HG02970 (cell line): ENCODE measurements around the gene SRSF8.
A peak's percentile ranks its signal among the peaks of the same experiment; 100 is the strongest.
"Not testable (repeated sequence)": the region's sequence is repeated elsewhere in the genome, so short reads cannot be mapped to it uniquely, and the experiment has no call there.

Experiments used
- ATAC-seq: cut with Tn5 transposase; IDR thresholded peaks from one replicate; pipeline ENCODE4 v1.9.1; 2021; ENCODE audit warnings: mild to moderate bottlenecking, moderate library complexity, moderate number of reproducible peaks; ENCODE audit not compliant: unreplicated experiment, low FRiP score

SRSF8 gene

DNA sequence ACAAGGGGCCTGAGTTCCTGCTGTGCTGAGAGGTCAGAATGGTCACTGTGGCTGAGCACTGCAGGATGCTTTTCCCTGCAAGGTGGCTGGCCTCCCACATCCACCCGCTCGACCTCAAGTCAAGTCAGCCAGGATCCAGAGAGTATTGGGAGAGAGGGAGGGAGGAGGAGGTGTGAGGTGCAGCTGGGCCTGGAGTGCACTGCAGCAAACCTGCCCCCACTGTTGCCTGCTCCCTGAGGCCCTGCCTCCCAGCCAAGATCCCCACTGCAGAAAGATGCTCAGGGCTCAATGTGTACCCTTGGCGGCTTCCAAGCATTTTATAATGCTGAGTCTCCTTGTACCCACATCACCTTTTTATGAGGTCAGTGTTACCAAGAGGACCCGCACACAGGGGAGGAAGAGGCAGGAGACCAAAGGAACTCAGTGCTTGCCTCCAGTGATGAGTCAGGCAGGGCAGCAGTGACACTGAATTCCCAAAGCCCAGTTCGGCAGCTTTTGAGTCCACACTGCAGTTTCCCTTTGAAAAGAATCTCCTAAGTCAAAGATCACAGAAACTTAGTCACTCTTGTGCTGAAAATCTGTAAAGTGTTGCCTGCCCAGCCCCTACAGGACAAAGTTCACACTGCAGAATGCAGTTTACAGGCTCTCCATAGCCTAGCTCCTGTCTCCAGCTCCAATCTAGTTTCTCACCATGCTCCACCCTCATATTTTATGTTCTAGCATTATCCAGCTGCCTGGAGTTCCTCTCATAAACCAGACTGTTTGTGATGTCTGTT lies 26.0 kb downstream of the SRSF8 start:
- no peak for ATAC-seq

DNA sequence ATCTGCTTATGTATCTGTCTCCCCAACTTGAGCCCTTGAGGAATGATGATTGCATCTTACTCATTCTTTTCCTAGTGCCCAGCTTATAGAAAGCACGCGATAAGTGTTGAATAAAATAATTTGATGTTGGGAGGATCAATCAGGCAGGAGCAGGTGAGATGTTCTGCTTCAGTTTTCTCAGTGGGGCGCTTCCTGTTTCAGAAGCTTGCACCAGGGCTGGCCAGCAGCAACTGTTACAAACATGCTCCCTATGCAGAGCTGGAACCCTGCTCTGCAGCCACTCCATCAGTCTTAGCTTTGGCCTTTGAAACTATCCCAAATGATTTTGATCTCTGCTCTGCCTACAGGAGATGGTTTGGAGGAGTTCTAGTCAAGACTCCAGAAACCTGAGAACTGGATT lies 26.8 kb downstream of the SRSF8 start:
- ATAC-seq: no peak

DNA sequence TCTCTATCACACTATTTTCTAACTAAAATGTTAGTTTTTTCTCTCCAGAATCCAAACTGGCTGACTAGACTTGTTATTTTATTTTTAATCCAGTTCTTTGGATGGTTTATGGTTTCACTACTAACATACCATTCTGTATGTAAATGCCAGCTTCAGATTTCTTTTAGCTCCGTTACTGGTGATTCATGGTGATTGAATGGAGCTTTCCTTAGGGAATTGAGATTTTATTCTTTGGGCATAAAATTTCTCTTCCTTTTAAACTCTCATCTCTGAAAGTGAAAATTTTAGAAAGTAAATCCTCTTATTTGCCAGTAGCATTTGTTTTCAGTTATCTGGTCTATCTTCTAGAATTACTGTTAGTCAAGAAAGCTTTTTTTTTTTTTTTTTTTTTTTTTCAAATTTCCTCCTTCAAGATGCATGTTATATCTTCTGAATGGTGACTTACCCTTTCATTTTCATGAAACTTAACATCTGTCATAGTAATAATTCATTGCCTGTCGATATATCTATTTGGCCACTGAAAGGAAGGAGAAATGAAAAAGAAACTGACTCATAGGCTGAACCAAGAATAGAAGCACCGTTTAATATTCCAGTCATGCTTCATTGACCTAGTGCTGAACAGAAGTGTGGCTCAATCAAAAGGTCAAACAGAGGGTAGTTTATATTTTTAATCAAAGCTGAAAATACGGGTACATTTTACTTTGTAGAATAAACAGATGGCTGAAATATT lies 29.3 kb downstream of the SRSF8 start:
- peak; percentile 86 for ATAC-seq

DNA sequence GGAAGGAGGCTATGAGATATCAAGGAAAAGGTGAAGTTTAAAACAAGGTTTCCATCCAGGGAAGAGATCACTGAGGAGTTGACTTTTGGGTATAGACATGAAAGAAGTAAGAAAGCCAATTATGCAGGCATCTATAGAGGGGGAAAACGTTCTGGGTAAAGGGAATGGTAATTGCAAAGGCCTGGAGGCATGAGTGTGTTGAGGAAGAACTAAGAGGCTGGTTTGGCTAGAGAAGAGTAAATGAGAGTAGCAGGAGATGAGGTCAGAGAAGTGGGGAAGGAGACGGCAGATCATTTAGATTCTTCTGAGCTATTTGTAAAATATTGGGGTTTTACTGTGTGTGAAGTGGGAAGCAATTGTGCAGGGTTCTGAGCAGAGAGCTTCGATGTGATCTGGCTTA lies 30.5 kb downstream of the SRSF8 start:
- no peak for ATAC-seq

GRCh38 chr11:95098826-95099225 lies 32.1 kb downstream of the SRSF8 start:
- ATAC-seq: no peak

DNA sequence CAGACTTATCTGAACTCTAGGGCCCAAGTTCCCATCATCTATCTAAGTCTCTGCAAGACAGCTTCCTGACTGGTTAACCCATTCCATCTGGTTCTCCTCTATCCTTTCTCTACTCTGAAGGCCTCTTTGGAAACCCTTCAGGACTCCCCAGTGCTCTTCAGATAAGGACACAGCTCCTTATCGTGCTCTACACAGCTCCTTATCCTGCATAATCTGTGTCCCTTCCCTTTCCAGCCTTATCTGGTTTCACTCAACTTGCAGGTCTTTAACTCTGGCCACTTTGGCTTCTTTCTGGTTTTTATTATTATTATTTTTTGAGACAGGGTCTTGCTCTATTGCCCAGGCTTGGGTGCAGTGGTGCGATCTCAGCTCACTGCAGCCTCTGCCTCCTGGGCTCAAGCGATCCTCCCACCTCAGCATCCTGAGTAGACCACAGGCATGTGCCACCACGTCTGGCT lies 33.5 kb downstream of the SRSF8 start:
- no peak for ATAC-seq

GRCh38 chr11:95100856-95101507 lies 34.3 kb downstream of the SRSF8 start:
- no peak for ATAC-seq

DNA sequence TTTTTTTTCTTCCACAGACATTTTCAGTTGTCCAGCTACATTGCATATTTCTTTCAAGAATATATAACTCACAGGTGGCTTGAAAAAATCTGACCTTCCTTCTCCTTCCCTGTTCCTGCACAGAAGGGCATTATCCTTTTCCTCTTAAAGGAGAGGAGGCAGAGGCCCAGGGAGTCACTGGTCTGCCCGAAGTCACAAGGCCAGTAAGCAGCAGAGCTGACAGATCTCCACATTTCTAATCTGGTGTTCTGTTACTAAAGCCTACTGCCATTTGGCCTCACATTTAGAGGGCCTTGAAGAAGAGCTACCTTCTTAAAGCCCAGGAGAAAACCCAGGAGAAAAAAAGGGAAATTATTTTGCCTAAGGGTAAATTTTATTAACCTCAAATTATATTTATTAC lies 35.2 kb downstream of the SRSF8 start:
- ATAC-seq: no peak

- ATAC-seq: no peak
Observed at GRCh38 chr11:95102733-95103132, 36.0 kb downstream of the SRSF8 start.

- ATAC-seq: no peak
Observed at GRCh38 chr11:95103701-95104100, 37.0 kb downstream of the SRSF8 start.

- ATAC-seq: no peak
Observed at GRCh38 chr11:95104121-95104830, 37.6 kb downstream of the SRSF8 start.

- no peak for ATAC-seq
Observed at GRCh38 chr11:95104856-95105255, 38.1 kb downstream of the SRSF8 start.

- ATAC-seq: no peak
Observed at GRCh38 chr11:95108159-95108611, 41.5 kb downstream of the SRSF8 start.

DNA sequence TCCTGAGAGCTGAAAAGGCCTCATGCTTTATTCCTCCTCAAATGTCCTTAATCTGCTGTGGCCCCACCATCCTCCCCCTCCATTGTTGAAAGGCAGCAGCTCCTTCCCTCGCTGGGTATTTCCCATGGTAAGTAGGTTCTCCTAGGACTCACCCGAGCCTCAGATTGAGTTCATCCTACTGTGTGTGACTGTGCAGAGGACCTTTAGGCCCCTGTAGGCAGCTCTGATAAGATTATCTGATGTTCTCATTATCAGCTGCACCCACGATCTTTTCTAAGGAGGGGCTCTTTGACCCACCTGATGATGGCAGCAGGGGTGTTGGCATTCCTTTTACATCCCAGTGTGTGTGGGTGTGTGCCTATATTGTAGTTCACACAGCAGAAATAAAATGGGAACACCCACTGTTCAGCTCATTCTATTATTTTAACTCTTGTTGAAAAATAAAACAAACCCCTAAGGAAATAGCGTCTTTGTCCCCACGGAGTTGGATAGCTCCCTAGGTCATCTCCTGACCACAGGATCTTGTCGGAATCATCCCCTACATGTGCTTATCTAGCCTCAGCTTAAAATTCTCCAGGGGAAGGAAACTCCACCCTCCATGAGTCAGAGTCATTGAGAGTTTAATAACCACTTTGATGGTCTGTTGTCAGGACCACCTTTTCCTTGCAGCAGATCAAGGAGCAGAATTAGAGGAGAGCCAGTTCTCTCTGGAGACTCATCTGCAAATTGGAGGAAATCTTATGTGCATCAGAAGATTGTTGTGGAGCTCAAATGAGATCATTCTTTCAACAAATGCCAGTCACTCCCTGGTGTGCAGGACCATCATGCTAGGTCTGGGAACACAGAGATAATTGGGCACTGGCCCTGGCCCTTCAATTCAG lies 42.2 kb downstream of the SRSF8 start:
- ATAC-seq: no peak

DNA sequence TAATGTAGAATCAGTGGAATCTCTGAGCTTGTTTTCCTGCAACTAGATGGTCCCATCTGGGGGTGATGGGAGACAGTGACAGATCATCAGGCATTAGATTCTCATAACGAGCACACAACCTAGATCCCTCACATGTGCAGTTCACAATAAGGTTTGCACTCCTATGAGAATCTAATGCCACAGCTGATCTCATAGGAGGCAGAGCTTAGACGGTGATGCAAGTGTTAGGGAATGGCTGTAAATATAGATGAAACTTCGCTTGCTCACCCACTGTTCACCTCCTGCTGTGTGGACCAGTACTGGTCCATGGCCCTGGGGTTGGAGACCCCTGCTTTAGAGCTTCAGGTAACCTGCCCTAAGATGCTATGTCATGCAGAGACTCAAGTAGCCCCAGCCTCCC lies 44.8 kb downstream of the SRSF8 start:
- ATAC-seq: not testable (repeated sequence)

GRCh38 chr11:95111923-95112540 lies 45.3 kb downstream of the SRSF8 start:
- ATAC-seq: no peak

- no peak for ATAC-seq
Observed at GRCh38 chr11:95115597-95115996, 48.9 kb downstream of the SRSF8 start.

GRCh38 chr11:95119361-95120060 lies 52.8 kb downstream of the SRSF8 start:
- ATAC-seq: no peak
